Liver (tissue), 9 donors: ENCODE measurements around the gene ATAD1. TPM values are rescaled to one million over a fixed set of nuclear protein-coding genes. Genes with fewer than 3 reads are reported as not detected.
"Not testable (repeated sequence)": the region's sequence is repeated elsewhere in the genome, so short reads cannot be mapped to it uniquely, and the experiment has no call there.

Experiments
- DNase-seq: peaks from one replicate; pipeline ENCODE4 v3.0.0-alpha.2; 2017; ENCODE audit warnings: low spot score
- H3K27ac ChIP-seq, 2 donors: one replicate each; pipeline ENCODE4 v1.7.0; 2013; ENCODE audit warnings: inconsistent platforms in 2 of 2, low read length in 2 of 2, control low read depth in 1 of 2, low read depth in 1 of 2, mild to moderate bottlenecking in 1 of 2
- H3K27me3 ChIP-seq, 4 donors: one replicate each; pipeline versions ENCODE4 v1.6.1 to v1.7.0; 2013; ENCODE audit warnings: low read length in 3 of 4, inconsistent platforms in 1 of 4, mild to moderate bottlenecking in 1 of 4, moderate library complexity in 1 of 4; ENCODE audit not compliant: control insufficient read depth in 4 of 4, insufficient read depth in 4 of 4
- H3K36me3 ChIP-seq, 4 donors: one replicate each; pipeline versions ENCODE4 v1.6.1 to v1.7.0; 2013; ENCODE audit warnings: low read length in 3 of 4, mild to moderate bottlenecking in 3 of 4, low read depth in 1 of 4, moderate library complexity in 1 of 4; ENCODE audit not compliant: control insufficient read depth in 4 of 4, insufficient read depth in 3 of 4
- H3K4me1 ChIP-seq, 4 donors: one replicate each; pipeline versions ENCODE4 v1.6.1 to v1.7.0; 2013; ENCODE audit warnings: low read length in 3 of 4, mild to moderate bottlenecking in 3 of 4, moderate library complexity in 1 of 4; ENCODE audit not compliant: control insufficient read depth in 4 of 4, insufficient read depth in 4 of 4
- H3K4me3 ChIP-seq, 3 donors: one replicate each; pipeline versions ENCODE4 v1.6.1 to v1.7.0; 2013; ENCODE audit warnings: low read length in 3 of 3, control low read depth in 1 of 3, low read depth in 1 of 3, mild to moderate bottlenecking in 1 of 3
- H3K9ac ChIP-seq, 2 donors: one replicate each; pipeline ENCODE4 v1.7.0; 2013; ENCODE audit warnings: low read length in 2 of 2, mild to moderate bottlenecking in 2 of 2, moderate library complexity in 2 of 2, control low read depth in 1 of 2, low read depth in 1 of 2
- H3K9me3 ChIP-seq, 4 donors: one replicate each; pipeline versions ENCODE4 v1.6.1 to v1.7.0; 2013; ENCODE audit warnings: low read length in 3 of 4; ENCODE audit not compliant: control insufficient read depth in 4 of 4
- ATF3 ChIP-seq: IDR thresholded peaks from 2 replicates; pipeline ENCODE4 v1.6.1; 2016; ENCODE audit warnings: antibody characterized with exemption
- CTCF ChIP-seq: fragments of 150-350 bp; IDR thresholded peaks from 2 replicates; pipeline ENCODE4 v1.5.1; 2017; ENCODE audit warnings: improper control_type of control experiment, low read depth, low read length; ENCODE audit not compliant: missing input control
- EGR1 ChIP-seq, 2 donors: IDR thresholded peaks; 2 replicates each; pipeline ENCODE4 v1.6.1; 2016 to 2018; ENCODE audit warnings: antibody characterized with exemption in 2 of 2, low read depth in 2 of 2
- FOXA1 ChIP-seq: IDR thresholded peaks from 2 replicates; pipeline ENCODE4 v1.6.1; 2016; ENCODE audit warnings: antibody characterized with exemption
- FOXA2 ChIP-seq: IDR thresholded peaks from 2 replicates; pipeline ENCODE4 v1.6.1; 2016; ENCODE audit warnings: antibody characterized with exemption
- GABPA ChIP-seq, 2 donors: IDR thresholded peaks in 1 of 2; conservative IDR thresholded peaks in 1 of 2; 2 replicates each; pipeline ENCODE4 v1.6.1; 2016; ENCODE audit warnings: antibody characterized with exemption in 2 of 2, mild to moderate bottlenecking in 1 of 2, moderate library complexity in 1 of 2
- HNF4G ChIP-seq: IDR thresholded peaks from 2 replicates; pipeline ENCODE4 v1.6.1; 2016; ENCODE audit warnings: antibody characterized with exemption
- JUND ChIP-seq, 2 donors: IDR thresholded peaks; 2 replicates each; pipeline ENCODE4 v1.6.1; 2016; ENCODE audit warnings: antibody characterized with exemption in 2 of 2
- NR2F2 ChIP-seq: IDR thresholded peaks from 2 replicates; pipeline ENCODE4 v1.6.1; 2016; ENCODE audit warnings: antibody characterized with exemption
- RAD21 ChIP-seq, 2 donors: IDR thresholded peaks; 2 replicates each; pipeline ENCODE4 v1.6.1; 2016; ENCODE audit warnings: antibody characterized with exemption in 2 of 2, mild to moderate bottlenecking in 2 of 2
- RXRA ChIP-seq, 2 donors: IDR thresholded peaks; 2 replicates each; pipeline ENCODE4 v1.6.1; 2017 to 2018; ENCODE audit warnings: antibody characterized with exemption in 2 of 2, mild to moderate bottlenecking in 1 of 2
- SP1 ChIP-seq: IDR thresholded peaks from 2 replicates; pipeline ENCODE4 v1.6.1; 2018; ENCODE audit warnings: antibody characterized with exemption, mild to moderate bottlenecking
- TAF1 ChIP-seq: conservative IDR thresholded peaks from 2 replicates; pipeline ENCODE4 v1.6.1; 2016; ENCODE audit warnings: antibody characterized with exemption, mild to moderate bottlenecking
- YY1 ChIP-seq: IDR thresholded peaks from 2 replicates; pipeline ENCODE4 v1.6.1; 2016; ENCODE audit warnings: antibody characterized with exemption, mild to moderate bottlenecking
- WGBS: extraction: QIAGEN DNeasy Blood & Tissue Kit; methylation state at CpG from one replicate; pipeline ENCODE4 v1.1.7; 2013; 5-methylcytosine and 5-hydroxymethylcytosine counted together
- polyA plus RNA-seq, 2 donors: library from polyadenylated mRNA; stranded (reverse) in 1 of 2; unstranded in 1 of 2; fragments of 200-250 nt in 1 of 2; fragments of >200 nt in 1 of 2; fragmentation: Nextera tagmentation in 1 of 2; extraction: Ambion mirVana in 1 of 2; gene quantifications; one replicate each; pipeline versions ENCODE4 v1.2.1 to v1.2.3, GENCODE V29; 2013 to 2015
- total RNA-seq, 2 donors: library from RNA; depleted of rRNA; stranded (reverse); fragments of >200 nt; gene quantifications; one replicate each; pipeline ENCODE4 v1.2.3, GENCODE V29; 2014
- TF ChIP-seq, protein P1 (sequence below): IDR thresholded peaks from 2 replicates; pipeline ENCODE4 v1.6.1; 2016; ENCODE audit warnings: antibody characterized with exemption
- donor health status: healthy.
- donor health status: healthy.
- donor health status: healthy.
- donor health status: healthy.
- donor health status: healthy.

Gene ATAD1
- total and polyA plus RNA-seq, 4 donors: 12.6 to 33.4 (median 13.1) TPM

- TF ChIP-seq SP1 (no peak), EGR1 (IDR thresholded peaks at IDR 0.05; ENCODE audit: low read depth in 2 of 2) (no peak), FOXA2 (no peak), CTCF (no peak), TAF1 (no peak), NR2F2 (no peak), HNF4G (no peak), YY1 (no peak), JUND (IDR thresholded peaks at IDR 0.05) (no peak), RXRA (IDR thresholded peaks at IDR 0.05) (no peak), RAD21 (IDR thresholded peaks at IDR 0.05) (no peak), FOXA1 (no peak), ATF3 (no peak), GABPA (IDR thresholded peaks at IDR 0.05 in 1 of 2, conservative IDR thresholded peaks at IDR 0.05 in 1 of 2) (no peak)
Observed at GRCh38 chr10:87865241-87865881, 47.3 kb upstream of the ATAD1 start.

DNA sequence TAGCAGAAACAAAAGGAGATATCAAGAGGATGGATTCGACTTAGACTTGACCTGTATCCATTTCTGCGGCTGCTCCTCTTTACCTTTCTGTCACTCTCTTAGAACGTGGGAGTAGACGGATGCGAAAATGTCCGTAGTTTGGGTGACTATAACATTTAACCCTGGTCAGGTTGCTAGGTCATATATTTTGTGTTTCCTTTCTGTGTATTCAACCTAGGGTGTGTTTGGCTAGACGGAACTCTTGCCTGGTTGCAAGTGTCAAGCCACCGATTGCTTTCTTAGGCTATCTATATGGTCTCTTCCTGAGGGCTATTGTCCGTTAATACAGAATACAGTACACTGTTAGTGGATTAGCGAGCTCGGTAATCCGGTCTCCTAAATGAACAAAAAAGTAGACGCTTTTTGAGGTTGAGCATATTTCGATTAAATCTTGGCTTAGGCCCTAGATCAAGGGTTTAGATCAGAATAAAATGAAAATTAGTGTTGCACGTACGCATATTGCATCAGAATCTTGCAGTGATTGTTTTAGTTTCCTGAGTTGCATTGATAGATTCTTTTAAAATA is 46.6 kb upstream of the ATAD1 start:
- Histone ChIP-seq H3K27ac (peak overlapping the region; percentile 92 to 99), H3K9ac (peak overlapping the region; percentile 90 to 98), H3K9me3 (no peaks in the 10 kb centered on the region), H3K36me3 (no peaks in the 10 kb centered on the region), H3K4me1 (peaks cover 0 to 29% (median 22%) of the 10 kb centered on the region in 4 donors), H3K4me3 (peak overlapping the region; percentile 70 to 75 (median 75)), H3K27me3 (no peaks in the 10 kb centered on the region)
- no peak for TF ChIP-seq FOXA1
- no peak for TF ChIP-seq TAF1
- TF ChIP-seq SP1: no peak
- no peak for TF ChIP-seq EGR1 (IDR thresholded peaks at IDR 0.05; ENCODE audit: low read depth in 2 of 2)
- no peak for TF ChIP-seq NR2F2
- TF ChIP-seq JUND (IDR thresholded peaks at IDR 0.05): no peak
- TF ChIP-seq CTCF: no peak
- TF ChIP-seq RAD21 (IDR thresholded peaks at IDR 0.05): peak in 1 of 2 donors; percentile 10
- peak; percentile 34 for TF ChIP-seq YY1
- TF ChIP-seq, protein P1, sequence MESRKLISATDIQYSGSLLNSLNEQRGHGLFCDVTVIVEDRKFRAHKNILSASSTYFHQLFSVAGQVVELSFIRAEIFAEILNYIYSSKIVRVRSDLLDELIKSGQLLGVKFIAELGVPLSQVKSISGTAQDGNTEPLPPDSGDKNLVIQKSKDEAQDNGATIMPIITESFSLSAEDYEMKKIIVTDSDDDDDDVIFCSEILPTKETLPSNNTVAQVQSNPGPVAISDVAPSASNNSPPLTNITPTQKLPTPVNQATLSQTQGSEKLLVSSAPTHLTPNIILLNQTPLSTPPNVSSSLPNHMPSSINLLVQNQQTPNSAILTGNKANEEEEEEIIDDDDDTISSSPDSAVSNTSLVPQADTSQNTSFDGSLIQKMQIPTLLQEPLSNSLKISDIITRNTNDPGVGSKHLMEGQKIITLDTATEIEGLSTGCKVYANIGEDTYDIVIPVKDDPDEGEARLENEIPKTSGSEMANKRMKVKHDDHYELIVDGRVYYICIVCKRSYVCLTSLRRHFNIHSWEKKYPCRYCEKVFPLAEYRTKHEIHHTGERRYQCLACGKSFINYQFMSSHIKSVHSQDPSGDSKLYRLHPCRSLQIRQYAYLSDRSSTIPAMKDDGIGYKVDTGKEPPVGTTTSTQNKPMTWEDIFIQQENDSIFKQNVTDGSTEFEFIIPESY: no peak
- no peak for TF ChIP-seq GABPA (IDR thresholded peaks at IDR 0.05 in 1 of 2, conservative IDR thresholded peaks at IDR 0.05 in 1 of 2)
- TF ChIP-seq RXRA (IDR thresholded peaks at IDR 0.05): no peak
- under 1% methylated on average over 16 of the region's 16 CpGs for WGBS
- no peak for DNase-seq

More at GRCh38 chr10:87865241-87865881, 47.3 kb upstream of the ATAD1 start:
- no peaks in the 10 kb centered on the region for H3K27me3 ChIP-seq
- peaks cover 1 to 32% (median 20%) of the 10 kb centered on the region in 4 donors for H3K4me1 ChIP-seq
- H3K4me3 ChIP-seq: peak overlapping the region; percentile 70 to 75 (median 75)
- no peak for DNase-seq
- H3K27ac ChIP-seq: peak overlapping the region; percentile 92 to 99
- no peaks in the 10 kb centered on the region for H3K36me3 ChIP-seq
- no peaks in the 10 kb centered on the region for H3K9me3 ChIP-seq
- H3K9ac ChIP-seq: peak overlapping the region; percentile 90 to 98
- 2% methylated on average over 4 of the region's 4 CpGs for WGBS

DNA sequence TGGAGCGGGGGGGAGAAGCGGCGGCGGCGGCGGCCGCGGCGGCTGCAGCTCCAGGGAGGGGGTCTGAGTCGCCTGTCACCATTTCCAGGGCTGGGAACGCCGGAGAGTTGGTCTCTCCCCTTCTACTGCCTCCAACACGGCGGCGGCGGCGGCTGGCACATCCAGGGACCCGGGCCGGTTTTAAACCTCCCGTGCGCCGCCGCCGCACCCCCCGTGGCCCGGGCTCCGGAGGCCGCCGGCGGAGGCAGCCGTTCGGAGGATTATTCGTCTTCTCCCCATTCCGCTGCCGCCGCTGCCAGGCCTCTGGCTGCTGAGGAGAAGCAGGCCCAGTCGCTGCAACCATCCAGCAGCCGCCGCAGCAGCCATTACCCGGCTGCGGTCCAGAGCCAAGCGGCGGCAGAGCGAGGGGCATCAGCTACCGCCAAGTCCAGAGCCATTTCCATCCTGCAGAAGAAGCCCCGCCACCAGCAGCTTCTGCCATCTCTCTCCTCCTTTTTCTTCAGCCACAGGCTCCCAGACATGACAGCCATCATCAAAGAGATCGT is 46.0 kb upstream of the ATAD1 start:
- H3K36me3 ChIP-seq, H3K27me3 ChIP-seq, H3K9me3 ChIP-seq: not testable (repeated sequence)
- H3K27ac ChIP-seq: peak overlapping the region; percentile 92 to 99
- DNase-seq: peak; percentile 57
- H3K4me1 ChIP-seq: peaks cover 0 to 26% (median 18%) of the 10 kb centered on the region in 4 donors
- peak overlapping the region; percentile 90 to 98 for H3K9ac ChIP-seq
- under 1% methylated on average over 47 of the region's 47 CpGs for WGBS
- H3K4me3 ChIP-seq: peak overlapping the region; percentile 75 to 93 (median 75)
